HepG2 (cell line): Measurements from ENCODE around the gene WDR6. TPM values are rescaled to one million over a fixed set of nuclear protein-coding genes. Genes with fewer than 3 reads are reported as not detected.
A peak's percentile ranks its signal among the peaks of the same experiment; 100 is the strongest.

ENCODE experiments used
- ATAC-seq: fragments of 200-7000 bp; cut with Tn5 transposase; 3 replicates; pipeline ENCODE4 v1.9.1; 2020; ENCODE audit warnings: mild to moderate bottlenecking, moderate library complexity
- BruUV-seq: library from RNA; stranded (reverse); fragments of 400-500 nt; replicated peaks from 2 replicates; lab custom pipeline; 2021; lab: Mats Ljungman, UMichigan
- CTCF ChIA-PET: fragments of 300-600 bp; formaldehyde crosslinking; extraction: SDS; loops from one replicate; lab custom pipeline; 2021; ENCODE audit warnings: low total read pairs, inconsistent platforms, low intra/inter-chr PET ratio; lab: Yijun Ruan, JAX
- POLR2A ChIA-PET: fragments of 350-600 bp; sonication (Branson Sonifier 250); formaldehyde crosslinking; loops from one replicate; lab custom pipeline; 2020; ENCODE audit warnings: antibody characterized with exemption, inconsistent platforms; lab: Yijun Ruan, JAX
- DNase-seq: peaks from one replicate; pipeline ENCODE4 v3.0.0-alpha.2; 2015; ENCODE audit warnings: low spot score
- FAIRE-seq: peaks from 3 replicates; lab custom pipeline; 2011; peaks lifted over from hg19 to GRCh38; lab: Jason Lieb, UNC
- H2AFZ ChIP-seq: one replicate; pipeline ENCODE4 v1.6.1; 2011; ENCODE audit warnings: low read length, inconsistent platforms
- H3K27ac ChIP-seq: fragments of 300-600 bp; 3 replicates; pipeline ENCODE4 v1.8.0; 2011; ENCODE audit warnings: mixed run types, mild to moderate bottlenecking, mixed read lengths, low read length, inconsistent platforms; ENCODE audit not compliant: insufficient read depth; ENCODE audit errors: extremely low read length
- H3K27me3 ChIP-seq, 2 experiments: fragments of 200-600 bp in 1 of 2; 2 replicates in 1 of 2; 3 replicates in 1 of 2; pipeline versions ENCODE4 v1.6.0 to v1.8.0; 2011; ENCODE audit warnings: low read length in 2 of 2, mild to moderate bottlenecking in 2 of 2, moderate library complexity in 2 of 2, inconsistent platforms in 1 of 2; ENCODE audit not compliant: insufficient read depth in 2 of 2, control insufficient read depth in 1 of 2
- H3K36me3 ChIP-seq, 2 experiments: fragments of 200-600 bp in 1 of 2; replicated peaks in 1 of 2; 2 replicates in 1 of 2; 3 replicates in 1 of 2; pipeline versions ENCODE4 v1.5.1 to v1.8.0; 2011; ENCODE audit warnings: low read length in 2 of 2, inconsistent platforms in 1 of 2; ENCODE audit not compliant: insufficient read depth in 2 of 2, control insufficient read depth in 1 of 2
- H3K4me1 ChIP-seq: 2 replicates; pipeline ENCODE4 v1.5.1; 2012; ENCODE audit warnings: low read length, inconsistent platforms; ENCODE audit not compliant: insufficient read depth
- H3K4me2 ChIP-seq: 2 replicates; pipeline ENCODE4 v1.6.0; 2011; ENCODE audit warnings: low read depth, low read length, inconsistent platforms
- H3K4me3 ChIP-seq, 3 experiments: fragments of 200-600 bp in 1 of 3; sonication (generic), shearing (Covaris generic) in 1 of 3; replicated peaks in 1 of 3; 2 replicates each; pipeline ENCODE4 v1.5.1; 2011 to 2016; ENCODE audit warnings: low read length in 3 of 3, inconsistent platforms in 2 of 3, low read depth in 2 of 3, mild to moderate bottlenecking in 2 of 3, control low read depth in 1 of 3, mixed read lengths in 1 of 3; ENCODE audit not compliant: insufficient read depth in 1 of 3
- H3K79me2 ChIP-seq: one replicate; pipeline ENCODE4 v1.6.1; 2011; ENCODE audit warnings: low read length, inconsistent platforms; ENCODE audit not compliant: insufficient read depth
- H3K9ac ChIP-seq: 2 replicates; pipeline ENCODE4 v1.6.0; 2011; ENCODE audit warnings: mild to moderate bottlenecking, low read depth, low read length, inconsistent platforms; ENCODE audit not compliant: insufficient read depth
- H3K9me3 ChIP-seq: 2 replicates; pipeline ENCODE4 v1.5.1; 2012; ENCODE audit warnings: mild to moderate bottlenecking, low read length
- H4K20me1 ChIP-seq: 2 replicates; pipeline ENCODE4 v1.6.0; 2011; ENCODE audit warnings: inconsistent platforms, mild to moderate bottlenecking, low read length, moderate library complexity; ENCODE audit not compliant: insufficient read depth
- ATRX ChIP-seq: sonication (generic); formaldehyde crosslinking; IDR thresholded peaks from 2 replicates; pipeline ENCODE4 v1.4.0; 2020; ENCODE audit warnings: missing genetic modification reagents, borderline replicate concordance
- DPF2 ChIP-seq: sonication (generic); formaldehyde crosslinking; IDR thresholded peaks from 2 replicates; pipeline ENCODE4 v1.4.0; 2020; ENCODE audit warnings: mild to moderate bottlenecking, low read depth, missing genetic modification reagents, borderline replicate concordance
- EP300 ChIP-seq, 3 experiments: sonication (generic) in 1 of 3; formaldehyde crosslinking in 1 of 3; IDR thresholded peaks; 2 replicates each; pipeline versions ENCODE4 v1.5.1 to v1.6.1; 2011 to 2020; ENCODE audit warnings: low read depth in 2 of 3, low read length in 2 of 3, borderline replicate concordance in 1 of 3, improper control_type of control experiment in 1 of 3, mild to moderate bottlenecking in 1 of 3, missing genetic modification reagents in 1 of 3, moderate library complexity in 1 of 3
- HDAC1 ChIP-seq: sonication (generic); formaldehyde crosslinking; IDR thresholded peaks from 2 replicates; pipeline ENCODE4 v1.5.1; 2020; ENCODE audit warnings: mild to moderate bottlenecking, missing genetic modification reagents
- PHF8 ChIP-seq: sonication (generic); formaldehyde crosslinking; IDR thresholded peaks from 2 replicates; pipeline ENCODE4 v1.5.0; 2020; ENCODE audit warnings: missing genetic modification reagents
- SOX13 ChIP-seq, 3 experiments: fragments of 450-650 bp in 1 of 3; sonication (generic) in 1 of 3; formaldehyde crosslinking in 1 of 3; IDR thresholded peaks in 2 of 3; conservative IDR thresholded peaks in 1 of 3; 2 replicates each; pipeline versions ENCODE4 v1.5.0 to v1.6.1; 2016 to 2020; ENCODE audit warnings: antibody characterized with exemption in 1 of 3, mild to moderate bottlenecking in 1 of 3, missing compliant biosample characterization in 1 of 3, missing genetic modification reagents in 1 of 3, moderate library complexity in 1 of 3
- ZNF160 ChIP-seq: sonication (generic); formaldehyde crosslinking; IDR thresholded peaks from 2 replicates; pipeline ENCODE4 v1.8.0; 2022; ENCODE audit warnings: mild to moderate bottlenecking, inconsistent platforms, missing genetic modification reagents
- ZNF264 ChIP-seq: sonication (generic); formaldehyde crosslinking; IDR thresholded peaks from 2 replicates; pipeline ENCODE4 v1.4.0; 2020; ENCODE audit warnings: missing genetic modification reagents
- ZNF274 ChIP-seq: sonication (generic); formaldehyde crosslinking; IDR thresholded peaks from 2 replicates; pipeline ENCODE4 v1.5.1; 2020; ENCODE audit warnings: mild to moderate bottlenecking, missing genetic modification reagents
- ZNF280D ChIP-seq: sonication (generic); formaldehyde crosslinking; IDR thresholded peaks from 2 replicates; pipeline ENCODE4 v1.5.1; 2020; ENCODE audit warnings: mild to moderate bottlenecking, missing genetic modification reagents
- ZNF367 ChIP-seq: sonication (generic); formaldehyde crosslinking; IDR thresholded peaks from 2 replicates; pipeline ENCODE4 v1.4.0; 2020; ENCODE audit warnings: missing genetic modification reagents, borderline replicate concordance
- ZNF431 ChIP-seq: sonication (generic); formaldehyde crosslinking; IDR thresholded peaks from 2 replicates; pipeline ENCODE4 v1.9.0; 2022; ENCODE audit warnings: missing genetic modification reagents, low read depth, mild to moderate bottlenecking, borderline replicate concordance
- ZNF549 ChIP-seq: sonication (generic); formaldehyde crosslinking; IDR thresholded peaks from 2 replicates; pipeline ENCODE4 v1.5.0; 2020; ENCODE audit warnings: missing genetic modification reagents
- ZNF557 ChIP-seq: sonication (generic); formaldehyde crosslinking; IDR thresholded peaks from 2 replicates; pipeline ENCODE4 v1.4.0; 2020; ENCODE audit warnings: missing genetic modification reagents
- ZNF691 ChIP-seq: sonication (generic); formaldehyde crosslinking; IDR thresholded peaks from 2 replicates; pipeline ENCODE4 v1.4.0; 2020; ENCODE audit warnings: missing genetic modification reagents, low read depth, mild to moderate bottlenecking, borderline replicate concordance
- ZSCAN29 ChIP-seq: sonication (generic); formaldehyde crosslinking; conservative IDR thresholded peaks from 2 replicates; pipeline ENCODE4 v1.4.0; 2020; ENCODE audit warnings: mild to moderate bottlenecking, missing genetic modification reagents
- WGBS: methylation state at CpG from one replicate; pipeline ENCODE4 v1.1.6; 2017; ENCODE audit warnings: low lambda C conversion rate; 5-methylcytosine and 5-hydroxymethylcytosine counted together
- in situ Hi-C: cut with HindIII; loops from 2 replicates; pipeline ENCODE4 v1.10.0; 2017; ENCODE audit warnings: low pct_unique_long_range_greater_than_20kb; ENCODE audit not compliant: extremely low pct_ligation_motif_present
- intact Hi-C: fragments of 100-400 bp; cut with micrococcal nuclease; formaldehyde crosslinking; loops from one replicate; pipeline ENCODE4 v1.10.0; 2022; ENCODE audit not compliant: unreplicated experiment
- polyA plus RNA-seq, 8 experiments: library from polyadenylated mRNA; depleted of rRNA in 3 of 8; stranded (reverse) in 7 of 8; unstranded in 1 of 8; fragments of >200 nt; fragmentation: Illumina TruSeq in 4 of 8; extraction: Trizol in 4 of 8; gene quantifications; 2 replicates each; pipeline versions ENCODE4 v1.2.1 to v1.2.3, GENCODE V29; 2011 to 2016; ENCODE audit warnings: low read depth in 4 of 8, missing spikeins in 1 of 8, mixed read lengths in 1 of 8; ENCODE audit not compliant: insufficient read depth in 1 of 8
- total RNA-seq, 5 experiments: library from RNA; depleted of rRNA; stranded (reverse); fragments of >200 nt; fragmentation: Illumina TruSeq; extraction: Trizol; gene quantifications; 2 replicates each; pipeline ENCODE4 v1.2.3, GENCODE V29; 2016; ENCODE audit warnings: low read depth in 1 of 5
- TF ChIP-seq, protein P1 (sequence below): sonication (generic); formaldehyde crosslinking; IDR thresholded peaks from 2 replicates; pipeline ENCODE4 v1.4.0; 2020; ENCODE audit warnings: missing genetic modification reagents

Gene WDR6
- total and polyA plus RNA-seq, 2 of the 13 experiments (the other 11 are each of a cell fraction or from before 2014, with no cell fraction given) = 73.4 to 139 TPM

GRCh38 chr3:49006408-49007067 is 653 bp upstream of the WDR6 start:
- intact Hi-C loops = no loop called here
- ATAC-seq (peak; percentile 2; the same call in 2 of the 3 replicates), DNase-seq (no peak), FAIRE-seq (no peak)
- Histone ChIP-seq H4K20me1 (peaks cover 8% of the 10 kb centered on the region), H3K27ac (peak overlapping the region; percentile 86), H3K9me3 (no peaks in the 10 kb centered on the region), H3K4me3 (peak overlapping the region; percentile 71 to 88 (median 74)), H3K36me3 (peaks cover 2% of the 10 kb centered on the region in 2 experiments; a peak in 3 of 5 replicates), H3K4me1 (peaks cover 65% of the 10 kb centered on the region), H2AFZ (no peak overlapping the region), H3K9ac (peak overlapping the region; percentile 89), H3K4me2 (peak overlapping the region; percentile 92), H3K79me2 (peaks cover 23% of the 10 kb centered on the region), H3K27me3 (no peaks in the 10 kb centered on the region)
- CTCF ChIA-PET = no interaction called here
- 2% methylated on average over 7 of the region's 32 CpGs for whole genome bisulfite sequencing
- in situ Hi-C loops = no loop called here
- POLR2A ChIA-PET = interaction anchor here (0.8 to 12.8 kb wide), 25 partner anchors 9 to 548 kb away, joined by 3 to 280 read pairs (median 5); partner anchors contain the start of genes AMT, BSN, DAG1 and DALRD3
- BruUV-seq = TSS peak; percentile 98
- 0 out of 2 replicates have a peak, but pooled peaks have one; percentile 55 for TF ChIP-seq ZSCAN29 (CRISPR knock-in tag)
- 0 out of 2 replicates have a peak, but pooled peaks have one; percentile 5 for TF ChIP-seq SOX13 (IDR thresholded peaks at IDR 0.05)
- no peak for TF ChIP-seq SOX13 (CRISPR knock-in tag; conservative IDR thresholded peaks at IDR 0.05 in 1 of 2, IDR thresholded peaks at IDR 0.05 in 1 of 2)
- peak; percentile 48; the same call in 1 of the 2 replicates for TF ChIP-seq ZNF367 (CRISPR knock-in tag)
- no peak for TF ChIP-seq ZNF549
- TF ChIP-seq HDAC1 (CRISPR knock-in tag) = no peak; the same call in 1 of the 2 replicates
- 0 out of 2 replicates have a peak, but pooled peaks have one; percentile 17 for TF ChIP-seq ZNF431 (CRISPR knock-in tag)
- no peak for TF ChIP-seq ZNF280D (CRISPR knock-in tag)
- TF ChIP-seq, protein P1, sequence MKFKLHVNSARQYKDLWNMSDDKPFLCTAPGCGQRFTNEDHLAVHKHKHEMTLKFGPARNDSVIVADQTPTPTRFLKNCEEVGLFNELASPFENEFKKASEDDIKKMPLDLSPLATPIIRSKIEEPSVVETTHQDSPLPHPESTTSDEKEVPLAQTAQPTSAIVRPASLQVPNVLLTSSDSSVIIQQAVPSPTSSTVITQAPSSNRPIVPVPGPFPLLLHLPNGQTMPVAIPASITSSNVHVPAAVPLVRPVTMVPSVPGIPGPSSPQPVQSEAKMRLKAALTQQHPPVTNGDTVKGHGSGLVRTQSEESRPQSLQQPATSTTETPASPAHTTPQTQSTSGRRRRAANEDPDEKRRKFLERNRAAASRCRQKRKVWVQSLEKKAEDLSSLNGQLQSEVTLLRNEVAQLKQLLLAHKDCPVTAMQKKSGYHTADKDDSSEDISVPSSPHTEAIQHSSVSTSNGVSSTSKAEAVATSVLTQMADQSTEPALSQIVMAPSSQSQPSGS (CRISPR knock-in tag) = no peak
- TF ChIP-seq PHF8 = no peak
- TF ChIP-seq ATRX (CRISPR knock-in tag) = no peak
- 0 out of 4 replicates have a peak, but pooled peaks of 1 of the 2 experiments have one; percentile 9 for TF ChIP-seq EP300 (IDR thresholded peaks at IDR 0.05; ENCODE audit: low read depth in 2 of 2, low read length in 2 of 2)
- no peak for TF ChIP-seq EP300 (CRISPR knock-in tag; IDR thresholded peaks at IDR 0.05; ENCODE audit: borderline replicate concordance)
- TF ChIP-seq ZNF557 = no peak
- TF ChIP-seq ZNF691 (CRISPR knock-in tag) = peak; percentile 7; the same call in 1 of the 2 replicates
- TF ChIP-seq ZNF264 (CRISPR knock-in tag) = 0 out of 2 replicates have a peak, but pooled peaks have one; percentile 68
- TF ChIP-seq ZNF274 (CRISPR knock-in tag) = 0 out of 2 replicates have a peak, but pooled peaks have one; percentile 0
- no peak for TF ChIP-seq DPF2 (CRISPR knock-in tag)
- peak; percentile 37; the same call in 1 of the 2 replicates for TF ChIP-seq ZNF160 (CRISPR knock-in tag)
